ENCODE data around the gene ALKBH2. TPM values are rescaled to one million over a fixed set of nuclear protein-coding genes. Genes with fewer than 3 reads are reported as not detected.

Gene ALKBH2
- polyA plus RNA-seq, 3 donors, result 3.7 to 13.0 (median 4.5) TPM

DNA sequence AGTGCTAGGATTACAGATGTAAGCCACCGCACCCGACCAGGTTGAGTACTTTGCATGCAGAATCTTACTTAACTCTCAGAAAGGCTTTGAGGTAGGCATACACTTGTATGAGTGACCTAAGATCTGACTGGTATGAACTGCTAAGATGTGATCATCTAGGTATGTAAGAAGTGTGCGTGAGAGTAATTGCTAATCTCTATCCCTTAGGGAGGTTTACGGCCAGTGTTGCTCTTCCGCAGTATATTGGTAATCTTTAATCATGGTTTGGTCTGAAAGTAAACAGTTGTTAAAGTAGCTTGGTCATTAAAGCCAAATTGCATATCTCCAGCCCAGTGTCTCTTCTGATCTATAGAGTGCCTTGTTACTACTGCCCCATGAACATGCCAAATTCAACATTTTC lies 11.9 kb upstream of the ALKBH2 start:
- TF ChIP-seq, protein P1, sequence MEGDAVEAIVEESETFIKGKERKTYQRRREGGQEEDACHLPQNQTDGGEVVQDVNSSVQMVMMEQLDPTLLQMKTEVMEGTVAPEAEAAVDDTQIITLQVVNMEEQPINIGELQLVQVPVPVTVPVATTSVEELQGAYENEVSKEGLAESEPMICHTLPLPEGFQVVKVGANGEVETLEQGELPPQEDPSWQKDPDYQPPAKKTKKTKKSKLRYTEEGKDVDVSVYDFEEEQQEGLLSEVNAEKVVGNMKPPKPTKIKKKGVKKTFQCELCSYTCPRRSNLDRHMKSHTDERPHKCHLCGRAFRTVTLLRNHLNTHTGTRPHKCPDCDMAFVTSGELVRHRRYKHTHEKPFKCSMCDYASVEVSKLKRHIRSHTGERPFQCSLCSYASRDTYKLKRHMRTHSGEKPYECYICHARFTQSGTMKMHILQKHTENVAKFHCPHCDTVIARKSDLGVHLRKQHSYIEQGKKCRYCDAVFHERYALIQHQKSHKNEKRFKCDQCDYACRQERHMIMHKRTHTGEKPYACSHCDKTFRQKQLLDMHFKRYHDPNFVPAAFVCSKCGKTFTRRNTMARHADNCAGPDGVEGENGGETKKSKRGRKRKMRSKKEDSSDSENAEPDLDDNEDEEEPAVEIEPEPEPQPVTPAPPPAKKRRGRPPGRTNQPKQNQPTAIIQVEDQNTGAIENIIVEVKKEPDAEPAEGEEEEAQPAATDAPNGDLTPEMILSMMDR (IDR thresholded peaks at IDR 0.05), result no peak
- Histone ChIP-seq H3K4me1 (ENCODE audit: control insufficient read depth in 1 of 2, insufficient read depth in 2 of 2, low read length in 2 of 2) (no peaks in the 10 kb centered on the region), H2AFZ (ENCODE audit: insufficient read depth, low read depth, low read length, poor library complexity, severe bottlenecking) (no peak overlapping the region), H3K79me2 (ENCODE audit: insufficient read depth, low read length) (no peaks in the 10 kb centered on the region), H4K20me1 (ENCODE audit: insufficient read depth, low read length) (no peaks in the 10 kb centered on the region), H3K27me3 (ENCODE audit: control insufficient read depth in 2 of 2, insufficient read depth in 2 of 2, low read length in 2 of 2) (no peaks in the 10 kb centered on the region), H3K4me2 (replicated peaks; ENCODE audit: extremely low read depth, low read length, poor library complexity, severe bottlenecking) (no peak overlapping the region), H3K4me3 (replicated peaks in 1 of 3; ENCODE audit: low read depth in 2 of 3, low read length in 3 of 3) (no peak overlapping the region), H3K9me3 (replicated peaks in 1 of 2; ENCODE audit: control insufficient read depth in 1 of 2, insufficient read depth in 1 of 2, low read length in 2 of 2) (no peaks in the 10 kb centered on the region), H3K36me3 (replicated peaks in 1 of 2; ENCODE audit: control insufficient read depth in 1 of 2, insufficient read depth in 2 of 2, low read length in 2 of 2) (peaks cover 0 to 49% of the 10 kb centered on the region in 2 donors), H3K9ac (ENCODE audit: insufficient read depth, low read length, poor library complexity, severe bottlenecking) (no peak overlapping the region), H3K27ac (ENCODE audit: low read depth in 1 of 2, low read length in 2 of 2) (no peak overlapping the region)
- H3K27me3 Mint-ChIP-seq (ENCODE audit: low read depth in 3 of 3), result peaks cover 0 to 2% (median 2%) of the 10 kb centered on the region in 3 donors
- H3K4me3 Mint-ChIP-seq, result no peak overlapping the region
- H3K4me1 Mint-ChIP-seq, result peaks cover 3% of the 10 kb centered on the region
- H3K9me3 Mint-ChIP-seq, result peaks cover 0 to 2% (median 0%) of the 10 kb centered on the region in 7 donors
- intact Hi-C loops (cut with micrococcal nuclease), result no loop called here
- peaks cover 27 to 33% of the 10 kb centered on the region in 2 donors for H3K36me3 Mint-ChIP-seq
- no peak for DNase-seq
- H3K27ac Mint-ChIP-seq, result no peak overlapping the region
- WGBS (ENCODE audit: insufficient coverage), result 100% methylated on average over 1 of the region's 5 CpGs

DNA sequence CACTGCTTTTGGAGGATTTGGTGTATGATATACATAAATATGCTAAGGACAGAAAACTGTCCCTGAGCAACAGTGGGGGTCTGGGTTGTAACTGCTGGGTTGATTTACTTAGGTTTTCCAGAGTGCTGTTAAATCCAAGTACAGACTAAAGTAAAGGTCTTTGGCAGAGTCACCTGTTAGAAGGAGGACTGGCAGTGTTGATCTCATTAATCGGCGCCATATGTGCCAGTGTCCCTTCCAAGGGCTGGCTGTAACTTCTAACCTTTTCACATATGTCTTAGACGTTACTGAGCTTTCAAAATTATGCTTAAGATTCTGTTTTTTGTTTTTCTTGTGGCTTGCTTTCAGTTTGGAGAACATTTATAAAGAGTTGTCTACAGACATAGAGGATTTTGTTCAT lies 9.2 kb upstream of the ALKBH2 start:
- Histone ChIP-seq H2AFZ (ENCODE audit: insufficient read depth, low read depth, low read length, poor library complexity, severe bottlenecking) (no peak overlapping the region), H3K9me3 (replicated peaks in 1 of 2; ENCODE audit: control insufficient read depth in 1 of 2, insufficient read depth in 1 of 2, low read length in 2 of 2) (no peaks in the 10 kb centered on the region), H3K4me3 (replicated peaks in 1 of 3; ENCODE audit: low read depth in 2 of 3, low read length in 3 of 3) (no peak overlapping the region), H4K20me1 (ENCODE audit: insufficient read depth, low read length) (no peaks in the 10 kb centered on the region), H3K36me3 (replicated peaks in 1 of 2; ENCODE audit: control insufficient read depth in 1 of 2, insufficient read depth in 2 of 2, low read length in 2 of 2) (peaks cover 0 to 37% of the 10 kb centered on the region in 2 donors), H3K4me2 (replicated peaks; ENCODE audit: extremely low read depth, low read length, poor library complexity, severe bottlenecking) (no peak overlapping the region), H3K9ac (ENCODE audit: insufficient read depth, low read length, poor library complexity, severe bottlenecking) (no peak overlapping the region), H3K4me1 (ENCODE audit: control insufficient read depth in 1 of 2, insufficient read depth in 2 of 2, low read length in 2 of 2) (peaks cover 10 to 16% of the 10 kb centered on the region in 2 donors), H3K27me3 (ENCODE audit: control insufficient read depth in 2 of 2, insufficient read depth in 2 of 2, low read length in 2 of 2) (no peaks in the 10 kb centered on the region), H3K79me2 (ENCODE audit: insufficient read depth, low read length) (peaks cover 6% of the 10 kb centered on the region), H3K27ac (ENCODE audit: low read depth in 1 of 2, low read length in 2 of 2) (no peak overlapping the region)
- no peak overlapping the region for H3K27ac Mint-ChIP-seq
- TF ChIP-seq, protein P1 (IDR thresholded peaks at IDR 0.05), result no peak
- intact Hi-C loops (cut with micrococcal nuclease), result no loop called here
- H3K9me3 Mint-ChIP-seq, result peaks cover 0 to 2% (median 0%) of the 10 kb centered on the region in 7 donors
- peaks cover 13% of the 10 kb centered on the region for H3K4me1 Mint-ChIP-seq
- H3K4me3 Mint-ChIP-seq, result no peak overlapping the region
- H3K27me3 Mint-ChIP-seq (ENCODE audit: low read depth in 3 of 3), result peaks cover 0 to 2% (median 0%) of the 10 kb centered on the region in 3 donors
- no peak for DNase-seq
- 94% methylated on average over 2 of the region's 3 CpGs for WGBS (ENCODE audit: insufficient coverage)
- H3K36me3 Mint-ChIP-seq, result peaks cover 19% of the 10 kb centered on the region in 2 donors
